Retinal pigment epithelial cell (primary cell): ENCODE data around the gene MTA3.

Experiments
- DNase-seq: peaks from one replicate; pipeline ENCODE4 v3.0.0-alpha.2; 2010; ENCODE audit warnings: low read depth
- H3K4me3 ChIP-seq: 2 replicates; pipeline ENCODE4 v1.5.1; 2011; ENCODE audit warnings: mild to moderate bottlenecking, low read length, control low read depth, moderate library complexity
- TF ChIP-seq, protein P1 (sequence below): conservative IDR thresholded peaks from 2 replicates; pipeline ENCODE4 v1.5.1; 2011; ENCODE audit warnings: low read depth, low read length, control low read depth, inconsistent platforms

Gene MTA3

DNA sequence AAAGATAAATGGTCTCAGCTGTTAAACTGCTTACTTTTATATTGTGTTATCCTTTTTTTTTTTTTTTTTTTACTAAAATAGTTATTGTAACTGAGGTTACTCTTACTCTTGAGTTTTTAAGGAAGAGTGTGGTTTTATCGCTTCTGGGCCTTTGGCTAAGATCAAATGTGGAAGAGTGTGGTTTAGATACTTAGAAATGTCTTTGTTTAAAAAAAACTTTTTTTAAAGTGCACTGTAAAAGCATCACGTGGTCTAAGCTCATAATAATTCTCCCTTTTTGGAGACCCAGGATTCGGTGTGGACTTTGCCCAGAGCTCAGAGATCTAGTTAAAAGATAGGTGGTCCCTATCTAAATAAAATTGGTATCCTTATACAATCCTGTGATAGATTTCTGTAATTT lies 207.4 kb downstream of the MTA3 start:
- DNase-seq = no peak
- H3K4me3 ChIP-seq = no peak overlapping the region
- TF ChIP-seq, protein P1, sequence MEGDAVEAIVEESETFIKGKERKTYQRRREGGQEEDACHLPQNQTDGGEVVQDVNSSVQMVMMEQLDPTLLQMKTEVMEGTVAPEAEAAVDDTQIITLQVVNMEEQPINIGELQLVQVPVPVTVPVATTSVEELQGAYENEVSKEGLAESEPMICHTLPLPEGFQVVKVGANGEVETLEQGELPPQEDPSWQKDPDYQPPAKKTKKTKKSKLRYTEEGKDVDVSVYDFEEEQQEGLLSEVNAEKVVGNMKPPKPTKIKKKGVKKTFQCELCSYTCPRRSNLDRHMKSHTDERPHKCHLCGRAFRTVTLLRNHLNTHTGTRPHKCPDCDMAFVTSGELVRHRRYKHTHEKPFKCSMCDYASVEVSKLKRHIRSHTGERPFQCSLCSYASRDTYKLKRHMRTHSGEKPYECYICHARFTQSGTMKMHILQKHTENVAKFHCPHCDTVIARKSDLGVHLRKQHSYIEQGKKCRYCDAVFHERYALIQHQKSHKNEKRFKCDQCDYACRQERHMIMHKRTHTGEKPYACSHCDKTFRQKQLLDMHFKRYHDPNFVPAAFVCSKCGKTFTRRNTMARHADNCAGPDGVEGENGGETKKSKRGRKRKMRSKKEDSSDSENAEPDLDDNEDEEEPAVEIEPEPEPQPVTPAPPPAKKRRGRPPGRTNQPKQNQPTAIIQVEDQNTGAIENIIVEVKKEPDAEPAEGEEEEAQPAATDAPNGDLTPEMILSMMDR = no peak

DNA sequence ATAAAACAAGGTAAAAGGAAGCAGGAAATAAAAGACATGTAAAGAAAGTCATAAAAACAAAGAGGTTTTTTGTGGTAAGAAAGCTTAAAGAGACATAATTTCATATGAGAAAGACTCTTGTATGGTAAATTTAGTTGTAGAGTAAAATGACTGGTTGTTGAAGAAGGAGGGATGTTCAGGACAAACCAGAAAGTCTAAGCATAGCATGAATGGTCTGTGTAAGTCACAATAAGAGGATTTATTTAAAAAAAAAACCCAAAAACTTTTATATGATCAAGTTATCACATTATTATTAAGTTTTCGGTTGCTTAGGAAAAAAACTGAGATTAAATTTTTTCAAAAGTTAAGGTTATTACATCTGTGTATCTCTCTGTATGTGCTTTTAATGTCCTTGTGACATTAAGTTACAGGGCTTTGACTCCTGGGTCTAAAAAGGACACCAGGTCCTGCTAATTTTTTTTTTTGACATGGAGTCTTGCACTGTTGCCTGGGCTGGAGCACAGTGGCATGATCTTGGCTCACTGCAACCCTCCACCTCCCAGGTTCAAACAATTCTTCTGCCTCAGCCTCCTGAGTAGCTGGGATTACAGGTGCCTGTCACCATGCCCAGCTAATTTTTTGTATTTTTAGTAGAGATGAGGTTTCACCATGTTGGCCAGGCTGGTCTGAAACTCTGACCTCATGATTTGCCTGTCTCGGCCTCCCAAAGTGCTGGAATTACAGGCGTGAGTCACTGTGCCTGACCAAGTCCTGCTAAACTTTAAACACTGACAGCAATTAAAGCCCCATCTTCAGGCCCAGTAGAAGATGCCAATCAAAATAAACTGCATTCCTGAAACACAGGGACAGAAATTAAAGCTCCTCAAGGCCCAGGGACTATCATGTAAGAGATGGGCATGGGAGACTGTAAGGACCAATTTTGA lies 209.7 kb downstream of the MTA3 start:
- TF ChIP-seq, protein P1 = no peak
- no peak for DNase-seq
- H3K4me3 ChIP-seq = no peak overlapping the region

DNA sequence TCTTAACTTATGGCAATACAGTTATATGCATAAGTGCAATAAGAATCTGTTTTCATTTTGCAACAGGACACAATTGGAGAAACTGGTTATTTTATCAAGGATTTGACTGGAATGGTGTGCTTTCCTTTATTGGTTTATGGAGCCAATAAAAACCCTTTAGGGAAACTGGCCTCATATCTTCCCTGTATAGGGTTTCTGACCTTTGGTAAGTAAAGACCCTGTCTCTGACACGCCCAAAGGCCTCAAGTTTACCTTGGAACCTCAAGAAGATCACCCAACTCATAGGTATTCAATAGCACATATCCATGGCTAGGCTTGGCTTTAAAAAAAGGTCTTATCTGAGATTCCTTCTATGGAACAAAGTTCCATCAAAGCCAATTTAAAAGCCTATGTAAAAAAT lies 212.7 kb downstream of the MTA3 start:
- no peak overlapping the region for H3K4me3 ChIP-seq
- TF ChIP-seq, protein P1 = no peak

DNA sequence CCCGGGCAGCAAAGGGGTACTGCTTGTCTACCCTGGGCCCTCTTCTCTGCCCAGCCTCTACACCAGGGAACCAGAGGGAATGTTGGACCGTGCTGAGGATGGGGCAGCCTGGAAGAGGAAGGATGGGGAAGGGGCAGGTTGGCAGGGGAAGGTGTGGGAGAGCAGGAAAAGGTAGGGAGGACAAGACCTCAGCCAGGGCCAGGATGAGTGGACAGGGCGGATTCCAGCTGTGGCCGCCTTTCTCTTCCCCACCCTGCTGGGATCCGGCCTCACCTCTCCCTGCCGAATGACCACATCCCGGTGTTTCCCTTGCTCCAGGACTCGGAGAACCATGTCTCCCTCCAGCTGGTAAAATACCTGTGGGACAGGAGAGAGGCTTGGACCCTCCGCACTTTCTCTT lies 215.1 kb downstream of the MTA3 start:
- DNase-seq = no peak
- no peak overlapping the region for H3K4me3 ChIP-seq
- TF ChIP-seq, protein P1 = no peak

More for the DNA sequence above, 212.7 kb downstream of the MTA3 start:
- no peak for DNase-seq

DNA sequence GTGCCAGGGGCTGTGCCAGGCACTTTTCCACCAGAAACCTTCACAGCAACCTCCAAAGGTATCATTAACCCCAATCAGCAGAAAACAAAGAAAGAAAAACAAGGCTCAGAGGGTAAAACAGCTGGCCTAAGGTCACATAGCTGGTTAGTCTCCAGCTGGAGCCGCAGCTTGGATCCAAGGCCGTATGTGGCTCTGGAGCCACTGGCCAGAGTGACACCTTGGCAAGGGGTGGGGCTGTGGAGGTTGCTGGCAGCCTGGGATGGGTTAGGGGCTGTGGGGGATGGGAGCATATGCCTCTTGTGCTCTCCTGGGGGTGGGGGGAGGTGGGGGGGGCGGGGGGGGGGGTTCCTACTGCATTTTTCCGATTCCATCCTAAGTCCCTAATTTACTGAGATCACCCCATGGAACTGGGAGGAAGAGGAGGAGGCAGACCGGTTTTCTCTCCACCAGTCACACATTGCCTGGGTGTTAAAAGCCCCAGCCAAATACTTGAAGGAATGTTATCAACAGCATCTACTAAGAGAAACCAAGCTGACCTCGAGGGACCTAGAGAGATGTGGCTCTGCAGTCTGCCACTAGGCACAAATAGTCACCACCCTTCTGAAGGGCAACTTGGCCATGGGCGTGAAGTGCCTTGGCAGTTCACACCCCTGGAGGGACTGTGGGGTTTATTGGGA lies 215.9 kb downstream of the MTA3 start:
- H3K4me3 ChIP-seq = no peak overlapping the region
- TF ChIP-seq, protein P1 = no peak
- DNase-seq = no peak

DNA sequence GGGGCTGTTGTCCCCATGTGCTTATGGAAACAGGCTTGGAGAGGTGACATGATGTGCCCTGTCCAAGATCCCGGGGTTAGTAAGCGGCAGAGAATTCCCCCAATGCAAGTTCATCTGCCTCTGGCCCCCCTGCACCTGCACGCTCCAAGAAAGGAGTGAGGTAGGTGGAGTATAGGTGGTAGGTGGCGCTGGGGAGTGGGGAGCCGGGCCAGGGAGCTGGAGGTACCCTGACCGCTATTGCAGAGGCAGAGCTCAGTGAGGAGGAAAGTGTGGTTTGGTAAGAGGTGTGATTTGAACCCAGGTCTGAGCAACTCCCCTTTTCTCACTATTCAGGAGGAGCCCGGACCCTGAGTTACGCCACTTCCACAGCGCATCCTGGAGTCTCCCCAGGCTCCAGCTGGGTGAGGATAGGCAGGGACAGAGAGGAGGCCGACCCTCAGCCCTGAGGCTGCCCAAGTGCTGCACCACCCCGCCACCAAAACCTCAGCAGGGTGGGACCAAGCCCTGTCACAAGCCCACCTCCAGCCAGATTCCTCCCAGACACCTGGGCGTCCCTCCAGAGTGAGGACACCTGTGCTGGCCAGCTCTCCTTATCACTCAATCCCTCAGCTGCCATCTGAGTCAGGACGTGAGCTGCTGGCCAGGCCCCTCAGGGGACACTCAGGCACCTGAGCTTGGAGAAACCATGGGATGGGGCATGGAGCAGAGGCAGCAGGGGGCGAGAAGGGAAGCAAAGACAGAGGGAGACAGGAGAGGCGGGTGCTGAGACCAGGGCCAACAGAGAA lies 218.3 kb downstream of the MTA3 start:
- no peak overlapping the region for H3K4me3 ChIP-seq
- TF ChIP-seq, protein P1 = no peak
- no peak for DNase-seq
